ENCODE data around the gene CACNG4.

Gene CACNG4

DNA sequence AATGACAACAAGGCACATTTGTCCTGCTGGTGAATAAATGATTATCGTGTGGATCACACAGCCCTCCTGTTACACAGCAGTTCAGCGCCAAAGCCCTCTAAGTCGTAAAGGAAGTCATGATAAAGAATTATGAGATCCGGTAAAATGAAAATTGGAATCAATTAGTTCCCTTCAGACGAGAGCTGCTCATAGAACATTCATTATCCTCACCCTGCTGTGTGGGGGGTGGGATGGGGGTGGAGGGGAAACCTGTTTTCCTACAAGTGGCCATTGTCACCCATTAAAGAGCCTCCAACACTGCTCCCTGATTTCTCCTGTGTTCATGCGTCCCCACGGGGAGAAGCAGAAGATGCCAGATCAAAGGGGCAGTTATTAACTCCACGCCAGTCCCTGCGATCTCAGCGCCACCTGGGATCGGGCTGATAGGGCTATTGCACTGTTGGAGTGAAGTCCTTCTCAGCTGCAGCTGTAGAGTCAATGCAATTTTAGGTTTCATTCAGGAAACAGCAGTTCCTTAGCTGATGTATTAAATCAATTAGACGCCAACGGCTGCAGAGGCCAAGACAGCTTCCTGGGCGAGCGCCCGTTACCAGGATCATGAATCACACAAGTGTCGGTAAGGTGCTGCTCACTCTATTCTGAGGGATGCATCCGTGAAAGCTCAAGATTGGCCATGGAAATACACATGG, 19.2 kb upstream of the CACNG4 start:
- DNase-seq, result no peak

DNA sequence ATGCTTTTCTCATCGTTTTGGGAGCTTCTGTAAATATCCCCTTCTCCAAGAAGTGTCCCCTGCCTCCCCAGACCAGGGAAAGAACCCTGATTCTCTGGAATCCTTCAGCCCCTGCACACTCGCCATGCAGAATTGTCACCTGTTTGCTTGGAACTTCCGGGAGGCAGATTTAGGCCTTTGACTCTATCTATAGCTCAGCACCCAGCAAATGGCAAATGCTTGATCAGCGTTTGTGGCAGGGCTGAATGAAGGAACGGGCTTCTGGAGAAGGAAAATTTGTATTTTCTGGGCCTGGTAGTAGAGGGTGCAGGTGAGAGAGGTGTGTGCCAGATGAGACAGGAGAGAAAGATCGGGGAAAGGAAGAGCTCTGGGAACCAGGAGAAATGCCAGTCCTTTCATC, 18.3 kb upstream of the CACNG4 start:
- DNase-seq, result no peak

DNA sequence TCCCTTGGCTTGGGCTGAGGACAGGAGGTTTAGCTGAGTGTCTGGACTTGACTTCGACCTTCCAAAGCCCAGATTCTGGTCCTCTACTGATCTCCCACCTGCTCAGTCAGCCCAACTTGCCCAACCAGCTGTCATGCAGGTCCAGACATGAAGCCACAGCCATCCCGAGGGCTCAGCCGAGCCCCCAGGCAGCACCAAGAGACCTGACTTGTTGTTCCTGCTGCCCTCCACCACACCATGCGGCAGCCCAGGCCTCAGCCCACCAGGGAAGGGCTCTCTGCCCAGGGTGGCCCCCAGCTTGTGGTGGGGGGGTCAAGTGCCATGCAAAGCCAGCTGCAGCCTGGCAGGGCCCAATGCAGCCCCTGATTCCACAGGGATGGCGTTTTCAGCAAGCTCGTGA, 17.2 kb upstream of the CACNG4 start:
- no peak for DNase-seq

DNA sequence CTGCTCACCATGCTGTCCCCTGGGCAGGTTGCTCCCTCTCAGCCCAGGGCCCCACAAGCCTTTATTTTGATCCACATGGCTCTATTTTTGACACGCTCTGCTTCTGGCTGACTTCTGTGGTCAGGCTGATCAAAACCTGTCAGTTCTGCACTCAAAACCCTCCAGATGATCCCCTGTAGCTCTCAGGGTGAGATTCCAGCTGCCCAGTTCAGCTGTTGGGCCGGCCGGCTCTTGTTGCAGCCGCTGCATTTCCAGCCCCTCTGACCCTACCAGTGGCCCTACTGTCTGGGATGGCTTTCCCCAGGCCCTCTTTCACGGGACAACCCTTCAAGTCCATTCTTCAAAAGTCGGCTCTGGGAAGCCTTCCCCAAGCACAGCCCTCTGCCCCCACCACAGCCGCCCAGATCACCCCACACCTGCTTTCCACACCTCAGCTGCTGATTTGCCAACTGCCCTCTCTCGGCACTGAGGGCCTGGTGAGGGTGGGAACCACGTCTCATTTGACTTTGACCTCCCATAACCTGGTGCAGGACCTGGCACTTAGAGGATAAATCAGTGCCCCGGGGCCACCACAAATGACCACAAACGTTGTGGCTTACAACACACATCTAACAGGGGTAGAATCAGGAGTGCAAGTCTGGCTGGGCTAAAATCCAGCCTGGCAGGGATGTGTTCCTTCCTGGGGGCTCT, 16.3 kb upstream of the CACNG4 start:
- DNase-seq, result no peak

DNA sequence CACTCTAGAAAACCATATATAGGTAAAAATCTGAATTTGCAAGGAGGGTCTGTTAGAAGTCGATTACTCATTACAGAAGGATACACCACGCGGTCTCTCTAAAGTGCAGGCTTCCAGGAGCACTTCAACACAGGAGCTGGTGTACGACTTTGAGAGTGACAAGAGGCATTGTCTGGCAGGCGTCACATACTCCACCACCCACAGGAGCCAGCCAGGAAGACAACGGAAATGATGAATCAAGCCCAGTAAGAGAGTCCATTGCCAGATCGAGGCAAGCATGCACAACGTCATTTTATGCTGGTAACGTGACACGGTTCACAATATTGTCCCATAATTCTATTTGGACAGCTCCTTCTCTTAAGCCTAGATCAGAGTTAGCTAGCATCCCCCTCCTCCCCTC, 15.0 kb upstream of the CACNG4 start:
- DNase-seq, result no peak

DNA sequence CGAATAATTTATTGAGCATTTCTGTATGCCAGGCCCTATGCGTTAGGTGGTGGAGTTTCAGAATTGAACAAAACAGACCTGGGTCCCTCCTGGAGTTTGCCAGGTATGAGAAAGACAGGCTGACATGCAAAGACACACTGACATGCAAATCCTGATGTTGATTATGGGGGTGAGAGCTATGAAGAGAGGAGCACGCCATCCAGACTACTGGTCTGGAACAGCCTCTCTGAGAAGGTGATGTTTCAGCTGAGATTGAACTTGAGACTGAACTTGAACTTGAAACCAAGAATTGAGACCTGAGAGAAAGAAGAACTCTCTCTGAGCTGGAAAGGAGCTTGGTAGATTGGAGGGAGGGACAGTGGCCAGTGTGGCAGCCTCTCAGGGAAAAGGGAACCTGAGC, 14.2 kb upstream of the CACNG4 start:
- DNase-seq, result no peak

DNA sequence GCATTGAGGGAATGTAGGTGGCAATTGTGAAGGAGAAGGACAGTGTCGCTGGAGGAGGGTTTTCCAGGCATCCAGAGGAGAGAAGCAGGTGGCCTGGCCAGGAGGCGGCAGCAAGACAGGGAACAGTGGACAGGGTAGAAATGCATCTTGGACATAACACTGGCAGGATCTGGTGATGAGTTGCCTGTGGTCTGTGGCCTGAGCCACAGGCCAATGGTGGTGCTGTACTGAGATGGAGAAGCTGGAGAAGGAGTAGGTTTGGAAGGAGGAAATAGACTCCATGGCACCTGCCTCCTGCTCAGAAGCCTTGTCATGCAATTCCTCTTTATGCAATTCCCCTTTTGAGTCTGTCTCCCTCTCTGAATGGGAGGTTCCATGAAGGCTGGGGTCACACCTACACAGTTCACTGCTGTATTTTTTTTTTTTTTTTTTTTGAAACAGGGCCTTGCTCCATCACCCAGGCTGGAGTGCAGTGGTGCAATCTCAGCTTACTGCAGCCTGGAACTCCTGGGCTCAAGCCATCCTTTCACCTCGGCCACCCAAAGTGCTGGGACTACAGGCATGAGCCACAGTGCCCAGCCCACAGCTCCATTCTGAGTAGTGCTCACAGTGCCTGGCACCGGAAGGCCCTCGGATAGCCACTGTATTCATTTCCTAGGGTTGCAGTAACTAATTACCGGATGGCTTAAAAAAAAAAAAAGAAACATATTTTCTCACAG, 13.5 kb upstream of the CACNG4 start:
- DNase-seq, result no peak

DNA sequence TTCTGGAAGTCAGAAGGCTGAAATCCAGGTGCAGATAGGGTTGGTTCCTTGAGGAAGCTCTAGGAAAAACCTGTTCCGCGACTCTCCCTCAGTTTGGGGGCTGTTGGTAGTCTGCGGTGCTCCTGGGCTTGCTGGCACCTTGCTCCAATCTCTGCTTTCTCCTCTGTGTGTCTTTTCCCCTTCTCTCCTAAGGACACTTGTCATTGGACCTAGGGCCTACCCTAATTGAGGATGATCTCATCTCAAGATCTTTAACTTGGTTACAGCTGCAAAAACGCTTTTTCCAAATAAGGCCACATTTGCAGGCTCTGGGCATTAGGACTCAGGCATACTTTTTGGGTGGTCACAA, 12.9 kb upstream of the CACNG4 start:
- no peak for DNase-seq

DNA sequence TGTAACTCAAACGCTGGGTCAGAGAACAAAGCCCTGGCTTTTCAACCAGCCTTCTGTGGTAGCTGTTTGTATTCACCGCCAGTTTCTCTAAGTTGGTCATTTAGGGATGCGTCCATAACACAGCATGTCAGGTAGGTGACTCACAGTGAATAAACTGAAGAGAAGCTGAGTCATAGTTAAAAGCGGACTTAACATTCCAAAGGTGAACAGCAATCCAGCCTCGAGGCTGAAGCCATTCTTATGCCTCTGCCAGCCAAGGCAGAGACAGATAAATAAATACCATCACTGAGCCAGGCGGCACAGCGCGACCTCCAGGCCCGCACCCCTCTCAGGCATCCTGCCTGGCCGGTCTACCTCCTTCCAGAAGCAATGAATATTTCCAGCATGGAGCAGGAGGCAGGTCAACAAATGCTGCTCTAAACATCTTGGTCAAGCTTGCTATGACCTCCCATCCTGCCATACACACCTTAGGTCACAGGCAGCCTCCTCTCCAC, 12.4 kb upstream of the CACNG4 start:
- no peak for DNase-seq

DNA sequence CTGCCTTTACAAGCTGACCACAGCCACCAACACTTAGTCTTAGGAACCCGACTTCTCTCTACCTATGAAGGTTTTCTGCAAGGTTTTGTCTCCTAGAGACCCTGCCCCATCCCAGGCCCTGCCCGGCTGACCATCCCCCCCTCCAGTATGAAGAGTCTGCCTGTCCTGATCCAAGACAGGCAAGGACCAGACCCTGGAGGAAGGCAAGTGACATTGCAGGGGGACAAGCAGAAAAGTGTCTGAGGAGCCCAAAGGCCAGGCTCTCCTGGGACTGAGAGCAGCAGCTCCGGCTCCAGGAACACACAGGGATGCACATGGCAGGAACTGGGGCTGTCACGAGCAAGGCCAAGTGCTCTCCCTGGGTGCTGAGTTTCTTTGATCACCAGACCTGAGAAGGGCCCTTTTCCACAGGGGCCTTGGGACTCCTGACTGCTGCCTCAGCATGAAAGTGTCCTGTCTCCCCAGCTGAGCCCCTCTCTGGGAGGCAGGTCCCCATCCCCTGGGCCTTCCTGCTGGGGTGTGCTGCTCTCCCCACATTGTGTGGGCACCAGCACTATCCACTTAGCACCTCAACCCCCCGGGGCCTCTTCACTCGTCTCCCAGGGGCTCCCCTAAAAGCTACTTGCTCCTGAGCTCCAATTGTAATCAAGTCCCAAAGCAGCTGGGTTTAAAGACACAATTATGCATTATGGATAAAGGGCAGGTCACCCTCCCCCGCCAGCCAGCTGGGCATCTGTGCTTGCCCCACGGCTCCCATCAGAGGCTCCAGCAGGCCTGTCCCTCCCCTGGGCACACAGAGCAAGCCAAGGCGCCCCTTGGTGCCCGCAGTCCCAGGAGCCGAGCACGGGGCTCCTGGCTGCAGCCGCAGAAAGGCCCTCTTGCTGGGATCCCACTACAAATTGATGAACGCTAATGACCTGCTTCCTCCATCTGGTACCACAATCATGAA, 11.6 kb upstream of the CACNG4 start:
- no peak for DNase-seq

DNA sequence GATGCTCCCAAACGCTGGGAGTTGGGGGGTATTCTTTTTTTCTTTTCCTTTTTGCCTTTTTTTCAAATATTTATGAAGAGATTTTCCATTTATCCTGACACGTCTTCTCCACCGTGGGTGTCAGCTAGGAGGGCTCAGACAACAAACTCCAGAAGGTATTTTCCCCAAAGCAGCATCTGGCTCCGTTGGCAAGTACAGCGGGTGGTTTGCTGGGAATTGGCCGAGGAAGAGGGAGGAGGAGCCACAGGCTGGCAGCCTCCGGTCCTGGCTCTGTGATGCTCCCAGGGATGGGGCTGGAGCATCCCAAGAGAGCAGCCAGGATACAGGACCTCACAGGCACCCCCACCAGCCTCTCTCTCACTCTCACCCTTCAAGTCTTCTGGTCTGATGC, 10.9 kb upstream of the CACNG4 start:
- no peak for DNase-seq

DNA sequence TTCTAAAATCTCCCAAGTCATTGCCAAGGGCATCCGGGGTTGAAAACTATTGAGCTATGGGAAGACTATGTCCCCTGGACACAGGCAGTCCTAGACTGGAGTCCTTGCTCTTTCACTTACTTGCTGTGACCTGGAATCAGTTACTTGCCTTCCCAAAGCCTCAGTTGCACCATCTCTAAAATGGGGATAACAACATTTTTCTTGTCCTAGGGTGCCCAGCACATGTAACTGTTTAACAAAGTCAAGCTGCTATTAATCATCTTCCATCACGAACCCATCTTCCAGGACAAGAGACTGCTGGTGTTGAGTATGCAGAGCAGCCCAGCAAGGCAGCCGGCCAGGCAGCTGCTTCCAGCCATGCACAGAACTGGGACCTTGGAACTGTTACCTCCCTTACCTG, 9.9 kb upstream of the CACNG4 start:
- no peak for DNase-seq

DNA sequence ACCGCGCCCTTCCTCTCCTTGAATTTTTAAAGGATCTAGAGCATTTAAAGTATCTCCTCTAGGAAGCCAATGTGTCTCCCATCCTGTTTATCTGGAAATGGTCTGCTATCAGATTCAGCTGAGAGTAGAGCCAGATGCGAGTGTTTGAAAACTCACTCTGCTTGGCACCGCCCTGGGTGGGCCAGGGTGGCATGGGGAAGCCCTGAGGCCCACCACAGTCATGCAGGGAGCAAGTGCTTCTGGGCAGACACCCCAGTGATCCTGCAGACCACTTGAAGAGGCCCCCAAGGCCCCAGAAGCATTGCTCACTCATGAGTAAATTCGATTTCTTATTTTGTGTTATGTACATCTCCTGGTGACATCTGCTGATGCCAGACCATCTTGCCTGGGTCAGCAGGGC, 8.7 kb upstream of the CACNG4 start:
- DNase-seq, result no peak

DNA sequence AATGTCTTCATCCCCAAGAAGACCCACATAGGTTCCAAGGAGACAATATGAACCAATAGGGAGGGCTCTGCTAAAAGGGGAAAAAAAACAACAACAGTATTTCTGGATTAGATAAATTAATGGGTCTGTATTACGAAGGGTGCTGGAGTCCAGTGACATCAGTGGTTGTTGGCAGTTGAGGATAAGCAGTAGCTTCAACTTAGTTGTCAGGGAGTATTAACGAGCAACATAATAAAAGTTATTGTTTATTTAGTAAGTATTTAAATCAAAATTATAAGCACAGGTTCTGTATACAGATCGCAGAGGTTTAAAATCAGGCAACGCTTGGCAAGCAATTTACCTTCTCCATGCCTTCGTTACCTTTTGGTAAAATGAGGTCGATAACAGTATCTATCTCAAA, 7.6 kb upstream of the CACNG4 start:
- no peak for DNase-seq

DNA sequence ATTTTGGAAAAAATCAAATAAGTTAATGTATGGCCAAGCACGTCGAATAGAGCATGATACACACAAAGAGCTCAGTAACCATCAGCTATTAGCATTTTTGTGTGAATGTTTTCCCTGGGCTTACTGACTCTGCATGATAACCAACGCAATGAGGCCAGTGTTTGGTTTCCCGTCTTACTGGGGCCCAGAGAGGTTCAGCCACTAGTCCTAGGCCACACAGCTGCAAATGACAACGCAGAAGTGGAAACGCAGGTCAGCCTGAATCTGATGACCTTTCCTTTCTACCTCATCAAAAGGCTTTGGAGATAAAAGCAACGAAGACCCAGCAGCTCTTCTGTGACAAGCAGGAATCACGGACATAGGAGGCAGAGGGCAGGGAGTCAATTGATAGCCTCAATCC, 7.2 kb upstream of the CACNG4 start:
- DNase-seq, result no peak

DNA sequence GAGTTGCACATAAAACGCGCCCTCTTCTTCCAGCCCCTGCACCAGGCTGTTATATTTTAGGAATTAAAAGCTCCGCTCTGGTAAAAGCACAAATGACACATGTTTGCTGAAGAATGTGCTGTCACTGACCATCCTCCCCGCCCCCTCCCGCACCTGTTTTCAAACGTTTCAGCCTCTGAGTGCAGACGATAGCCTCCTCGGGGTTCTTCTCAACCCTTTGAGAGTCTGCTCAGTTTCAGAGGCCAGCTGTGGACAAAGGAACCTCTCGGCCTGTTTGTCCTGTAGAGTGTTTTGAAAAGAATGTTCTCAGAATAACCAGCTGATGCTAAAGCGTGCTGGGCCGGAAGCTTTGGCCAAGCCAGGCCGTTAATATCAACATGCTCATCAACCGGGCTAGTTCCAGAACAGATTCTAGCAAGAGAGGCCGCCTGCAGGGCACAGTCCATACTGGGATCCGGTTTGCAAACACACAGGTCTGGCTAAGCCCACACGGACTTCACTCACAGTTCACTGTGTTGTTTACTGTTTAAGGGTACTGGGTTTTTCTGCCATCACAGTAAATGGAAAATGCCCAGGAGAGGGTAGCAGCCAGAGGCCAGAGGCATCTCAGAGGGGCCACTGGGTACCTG, 6.4 kb upstream of the CACNG4 start:
- DNase-seq, result no peak

DNA sequence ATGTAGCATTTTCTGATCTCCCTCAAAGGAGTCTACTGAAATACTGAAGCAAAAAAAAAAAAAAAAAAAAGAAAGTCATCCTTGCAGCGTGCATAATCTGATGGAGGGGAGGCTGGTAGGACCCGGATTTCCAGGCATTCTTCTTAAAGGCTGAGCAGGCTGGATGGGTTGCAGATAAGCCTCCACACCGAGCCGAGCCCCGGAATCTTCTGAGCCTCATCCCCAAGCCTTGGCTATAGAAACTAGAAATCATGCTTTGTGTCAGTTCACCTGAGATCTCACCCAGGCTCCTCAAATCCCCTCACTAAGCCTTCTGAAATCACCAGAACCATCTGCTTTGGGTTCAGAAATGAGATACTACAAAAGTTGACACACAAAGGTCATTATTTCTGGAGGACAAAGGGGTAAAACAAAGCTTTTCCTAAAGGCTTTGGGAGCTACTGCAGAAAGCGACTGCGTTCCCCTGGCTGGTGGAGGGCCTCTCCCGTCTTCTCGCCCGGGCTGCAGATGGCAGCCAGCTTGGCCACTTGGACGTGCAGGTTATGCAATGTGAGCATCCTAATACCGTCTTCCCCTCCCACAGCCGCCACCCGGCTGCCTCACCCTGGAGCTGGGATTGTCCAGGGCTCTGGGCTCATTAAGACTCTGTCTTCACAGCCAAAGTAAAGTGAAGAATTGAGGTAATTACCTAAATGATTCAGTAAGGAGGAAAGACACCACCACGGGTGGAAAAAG, 4.7 kb upstream of the CACNG4 start:
- no peak for DNase-seq

DNA sequence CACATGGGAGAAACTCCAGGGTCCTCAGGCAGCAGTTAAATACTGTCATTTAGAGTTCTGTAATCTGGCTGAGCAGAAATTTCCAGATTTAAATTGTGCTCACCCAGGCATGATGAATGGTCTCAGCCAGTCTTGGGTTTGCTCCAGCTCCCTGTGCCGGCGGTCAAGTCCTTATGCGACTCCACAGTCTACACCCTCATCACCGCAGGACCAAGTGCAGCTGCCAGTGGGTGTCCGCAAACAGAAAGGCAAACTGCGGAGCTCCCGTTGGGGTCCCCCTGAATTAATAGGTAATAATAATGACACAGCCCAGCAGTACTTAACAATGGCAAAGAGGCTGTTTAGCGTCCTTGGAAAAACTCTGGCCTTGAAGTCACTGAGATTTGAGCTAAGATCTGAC, 3.9 kb upstream of the CACNG4 start:
- DNase-seq, result no peak

DNA sequence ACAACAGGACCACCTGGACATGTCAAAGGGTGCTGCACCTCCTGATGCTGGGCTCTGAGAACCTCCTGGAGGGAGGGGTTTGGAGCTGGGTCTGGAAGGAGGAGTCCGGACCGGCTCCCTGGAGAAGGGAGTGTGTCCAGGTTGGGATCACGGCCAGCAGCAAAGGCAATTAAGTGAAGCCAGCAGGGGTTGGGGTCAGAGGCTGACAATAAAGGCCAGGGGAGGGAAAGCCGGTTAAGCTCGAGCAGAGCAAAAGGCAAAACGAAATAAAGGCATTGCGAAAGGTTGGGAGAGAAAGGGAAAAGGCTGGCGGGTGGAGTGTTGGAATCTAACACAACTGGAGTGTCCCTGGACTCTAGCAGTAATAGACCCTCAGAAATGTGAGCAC, 992 bp upstream of the CACNG4 start:
- DNase-seq, result no peak

DNA sequence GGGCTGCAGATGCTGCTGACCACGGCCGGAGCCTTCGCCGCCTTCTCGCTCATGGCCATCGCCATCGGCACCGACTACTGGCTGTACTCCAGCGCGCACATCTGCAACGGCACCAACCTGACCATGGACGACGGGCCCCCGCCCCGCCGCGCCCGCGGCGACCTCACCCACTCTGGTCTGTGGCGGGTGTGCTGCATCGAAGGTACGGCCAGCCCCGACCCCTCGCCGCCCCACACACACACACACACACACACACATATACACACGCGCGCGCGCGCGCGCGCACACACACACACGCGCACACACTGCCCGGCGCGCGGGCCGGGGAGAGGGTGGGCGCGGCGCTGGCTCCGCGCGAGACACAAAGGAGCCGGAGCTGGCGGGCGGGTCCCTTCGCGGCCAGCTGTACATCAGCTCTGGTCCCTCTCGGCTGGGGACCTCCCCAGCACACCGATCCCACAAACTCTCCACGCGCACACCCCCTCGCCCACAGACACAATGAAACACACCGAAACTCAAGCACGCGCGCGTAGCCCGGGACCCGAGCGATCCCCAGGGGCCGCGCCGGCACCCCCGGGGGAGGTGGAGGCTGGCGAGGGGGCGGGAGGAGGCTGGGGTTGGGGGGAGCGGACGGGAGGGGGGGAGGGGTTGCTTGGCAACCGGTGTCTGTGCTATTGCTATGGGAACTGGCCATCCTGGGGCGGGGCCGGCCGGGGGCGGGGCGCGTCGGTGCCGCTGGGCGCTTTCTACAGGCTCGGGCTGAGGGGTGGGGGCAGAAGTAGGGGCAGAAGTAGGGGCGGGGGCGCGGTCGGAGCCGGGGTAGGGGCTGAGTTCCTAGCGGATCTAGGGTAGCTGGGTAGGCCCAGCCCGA, 658 bp downstream of the CACNG4 start:
- no peak for DNase-seq

DNA sequence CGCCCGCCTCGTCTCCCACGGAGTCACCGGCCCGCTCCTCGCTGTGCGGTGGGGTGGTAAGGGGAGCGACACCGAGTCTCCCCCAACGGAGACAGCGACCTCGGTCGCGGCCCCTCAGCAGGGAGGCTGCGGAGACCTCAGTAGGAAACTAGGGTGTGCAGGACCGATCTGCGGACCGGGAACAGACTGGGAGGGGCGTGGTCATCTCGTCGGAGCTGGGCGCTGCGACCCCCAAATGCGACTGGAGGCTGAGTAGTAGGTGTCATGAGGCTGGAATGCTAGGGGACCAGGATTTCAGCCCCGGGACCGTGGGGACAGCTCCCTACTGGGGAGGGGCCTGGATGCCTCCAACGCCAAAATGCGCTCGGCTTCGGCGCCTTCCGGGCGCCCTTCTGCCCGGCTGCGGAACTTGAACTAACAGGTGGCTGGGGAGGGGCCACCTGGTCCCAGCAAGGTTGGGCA, 1.3 kb downstream of the CACNG4 start:
- DNase-seq, result no peak

Data from CD4-positive, alpha-beta T cell treated with Interleukin-4 for 1 hour (primary cell).